H1 (cell line): ENCODE data around the gene INPP4B. TPM values are rescaled to one million over a fixed set of nuclear protein-coding genes. Genes with fewer than 3 reads are reported as not detected.

ENCODE experiments used
- CTCF ChIA-PET: fragments of 300-600 bp; sonication (Branson Sonifier 250); formaldehyde crosslinking; loops from one replicate; lab custom pipeline; 2021; ENCODE audit not compliant: partially characterized antibody; lab: Charles Lee
- POLR2A ChIA-PET: fragments of 300-600 bp; sonication (Branson Sonifier 250); formaldehyde crosslinking; loops from one replicate; lab custom pipeline; 2021; ENCODE audit warnings: inconsistent platforms; ENCODE audit not compliant: partially characterized antibody; lab: Charles Lee
- DNase-seq, 2 experiments: peaks; one replicate each; pipeline versions ENCODE4 v3.0.0 to v3.0.0-alpha.2; 2010 to 2022; ENCODE audit warnings: low spot score in 2 of 2, low read depth in 1 of 2, mixed read lengths in 1 of 2
- FAIRE-seq: peaks from 2 replicates; lab custom pipeline; 2011; peaks lifted over from hg19 to GRCh38; lab: Jason Lieb, UNC
- H2AFZ ChIP-seq: 2 replicates; pipeline ENCODE4 v1.8.1; 2012; ENCODE audit warnings: low read length, inconsistent platforms
- H2AK5ac ChIP-seq: 2 replicates; pipeline ENCODE4 v1.6.1; 2013; ENCODE audit warnings: low read depth, low read length
- H2BK120ac ChIP-seq: replicated peaks from 2 replicates; pipeline ENCODE3; 2013; ENCODE audit warnings: low read depth, low read length, inconsistent platforms
- H2BK12ac ChIP-seq: 2 replicates; pipeline ENCODE4 v1.6.1; 2013; ENCODE audit warnings: low read depth, low read length
- H2BK15ac ChIP-seq: 2 replicates; pipeline ENCODE4 v1.6.1; 2013; ENCODE audit warnings: low read length
- H2BK20ac ChIP-seq: 2 replicates; pipeline ENCODE4 v1.6.1; 2013; ENCODE audit warnings: low read length
- H2BK5ac ChIP-seq: 2 replicates; pipeline ENCODE4 v1.6.1; 2013; ENCODE audit warnings: low read depth, low read length
- H3K14ac ChIP-seq: 2 replicates; pipeline ENCODE4 v1.6.1; 2013; ENCODE audit warnings: inconsistent platforms; ENCODE audit not compliant: insufficient read length
- H3K18ac ChIP-seq: 2 replicates; pipeline ENCODE4 v1.6.1; 2013; ENCODE audit warnings: low read length; ENCODE audit errors: extremely low read depth
- H3K23ac ChIP-seq: 2 replicates; pipeline ENCODE4 v1.6.1; 2013; ENCODE audit warnings: inconsistent platforms; ENCODE audit not compliant: insufficient read length
- H3K23me2 ChIP-seq: 2 replicates; pipeline ENCODE4 v1.6.1; 2013; ENCODE audit warnings: low read depth, low read length
- H3K27ac ChIP-seq: 2 replicates; pipeline ENCODE4 v1.6.1; 2011; ENCODE audit warnings: low read depth, low read length, inconsistent platforms
- H3K27me3 ChIP-seq, 4 experiments: replicated peaks in 1 of 4; 1 replicate in 1 of 4; 2 replicates in 3 of 4; pipeline versions ENCODE4 v1.6.1 to v1.8.1; 2011 to 2013; ENCODE audit warnings: low read length in 3 of 4, mild to moderate bottlenecking in 3 of 4, inconsistent platforms in 2 of 4, mixed read lengths in 2 of 4, moderate library complexity in 1 of 4; ENCODE audit not compliant: control insufficient read depth in 3 of 4, insufficient read depth in 3 of 4; ENCODE audit errors: extremely low read depth in 1 of 4
- H3K36me3 ChIP-seq, 4 experiments: 2 replicates each; pipeline versions ENCODE4 v1.6.1 to v1.8.1; 2011 to 2013; ENCODE audit warnings: mild to moderate bottlenecking in 4 of 4, low read length in 3 of 4, moderate library complexity in 2 of 4, control low read depth in 1 of 4, inconsistent platforms in 1 of 4; ENCODE audit not compliant: insufficient read depth in 4 of 4, control insufficient read depth in 2 of 4
- H3K4ac ChIP-seq: replicated peaks from 2 replicates; pipeline ENCODE3; 2013; ENCODE audit warnings: low read length, low read depth, mixed read lengths, inconsistent platforms; ENCODE audit not compliant: insufficient read length
- H3K4me1 ChIP-seq, 4 experiments: replicated peaks in 1 of 4; 1 replicate in 1 of 4; 2 replicates in 3 of 4; pipeline versions ENCODE4 v1.6.1 to v1.8.1; 2011 to 2013; ENCODE audit warnings: low read length in 3 of 4, inconsistent platforms in 2 of 4, mixed read lengths in 1 of 4; ENCODE audit not compliant: insufficient read depth in 4 of 4, control insufficient read depth in 3 of 4
- H3K4me2 ChIP-seq, 2 experiments: 2 replicates each; pipeline versions ENCODE4 v1.6.1 to v1.8.1; 2011 to 2013; ENCODE audit warnings: low read depth in 2 of 2, low read length in 2 of 2, control low read depth in 1 of 2, inconsistent platforms in 1 of 2, mild to moderate bottlenecking in 1 of 2; ENCODE audit not compliant: insufficient read depth in 1 of 2
- H3K4me3 ChIP-seq, 4 experiments: fragments of 200-600, 300-600 bp in 1 of 4; sonication (generic), shearing (Covaris generic), sonication (Bioruptor Twin) in 1 of 4; 2 replicates each; pipeline versions ENCODE4 v1.5.1 to v1.8.1; 2011 to 2016; ENCODE audit warnings: low read length in 4 of 4, low read depth in 3 of 4, control low read depth in 2 of 4, inconsistent platforms in 2 of 4, mild to moderate bottlenecking in 2 of 4, mixed read lengths in 1 of 4, moderate library complexity in 1 of 4; ENCODE audit not compliant: insufficient read depth in 2 of 4; ENCODE audit errors: extremely low read depth in 1 of 4
- H3K56ac ChIP-seq: replicated peaks from 2 replicates; pipeline ENCODE3; 2013; ENCODE audit warnings: low read depth, mild to moderate bottlenecking, mixed read lengths, low read length, inconsistent platforms; ENCODE audit not compliant: insufficient read length
- H3K79me1 ChIP-seq: 2 replicates; pipeline ENCODE4 v1.6.1; 2013; ENCODE audit warnings: low read depth, low read length, control low read depth
- H3K79me2 ChIP-seq, 2 experiments: 2 replicates each; pipeline versions ENCODE4 v1.6.1 to v1.8.1; 2012 to 2013; ENCODE audit warnings: low read length in 2 of 2, mild to moderate bottlenecking in 2 of 2, inconsistent platforms in 1 of 2; ENCODE audit not compliant: insufficient read depth in 2 of 2, control insufficient read depth in 1 of 2
- H3K9ac ChIP-seq, 4 experiments: replicated peaks in 1 of 4; 1 replicate in 1 of 4; 2 replicates in 3 of 4; pipeline versions ENCODE4 v1.6.1 to v1.8.1; 2011 to 2013; ENCODE audit warnings: low read depth in 3 of 4, low read length in 3 of 4, control low read depth in 2 of 4, mild to moderate bottlenecking in 2 of 4, moderate library complexity in 2 of 4, inconsistent platforms in 1 of 4; ENCODE audit errors: extremely low read depth in 1 of 4
- H3K9me3 ChIP-seq, 2 experiments: 2 replicates each; pipeline versions ENCODE4 v1.6.1 to v1.8.1; 2012 to 2013; ENCODE audit warnings: mild to moderate bottlenecking in 2 of 2, moderate library complexity in 2 of 2, control low read depth in 1 of 2, inconsistent platforms in 1 of 2, low read depth in 1 of 2, low read length in 1 of 2, mixed read lengths in 1 of 2; ENCODE audit not compliant: insufficient read depth in 2 of 2
- H4K20me1 ChIP-seq, 2 experiments: replicated peaks in 1 of 2; 2 replicates each; pipeline versions ENCODE3 to v1.8.1; 2011 to 2013; ENCODE audit warnings: inconsistent platforms in 2 of 2, low read length in 2 of 2, mild to moderate bottlenecking in 1 of 2; ENCODE audit not compliant: insufficient read depth in 2 of 2, control insufficient read depth in 1 of 2
- H4K5ac ChIP-seq: 2 replicates; pipeline ENCODE4 v1.6.1; 2013; ENCODE audit warnings: low read length, low read depth, mixed read lengths, inconsistent platforms; ENCODE audit not compliant: insufficient read length
- H4K8ac ChIP-seq: 2 replicates; pipeline ENCODE4 v1.8.0; 2013; ENCODE audit warnings: mild to moderate bottlenecking, moderate library complexity, low read length, inconsistent platforms; ENCODE audit not compliant: insufficient read depth; ENCODE audit errors: extremely low read depth
- H4K91ac ChIP-seq: replicated peaks from 2 replicates; pipeline ENCODE3; 2013; ENCODE audit warnings: low read length, mixed read lengths, inconsistent platforms; ENCODE audit not compliant: insufficient read length
- CBX5 ChIP-seq: fragments of 300-800, 300-1000 bp; sonication (generic); IDR thresholded peaks from 2 replicates; pipeline ENCODE4 v1.7.1; 2016; ENCODE audit warnings: antibody characterized with exemption, low read length, low read depth
- CBX8 ChIP-seq: fragments of 300-800, 300-1000 bp; sonication (generic); IDR thresholded peaks from 2 replicates; pipeline ENCODE4 v1.7.1; 2016; ENCODE audit warnings: low read depth, low read length, borderline replicate concordance
- CEBPB ChIP-seq: IDR thresholded peaks from 2 replicates; pipeline ENCODE4 v1.6.1; 2012; ENCODE audit warnings: low read depth, low read length
- EZH2 ChIP-seq: fragments of 200-600 bp; sonication (generic); IDR thresholded peaks from 2 replicates; pipeline ENCODE4 v1.7.1; 2012; ENCODE audit warnings: low read depth, mild to moderate bottlenecking, moderate library complexity, low read length, inconsistent platforms; ENCODE audit not compliant: severe bottlenecking
- GABPA ChIP-seq: IDR thresholded peaks from 2 replicates; pipeline ENCODE4 v1.6.1; 2011; ENCODE audit warnings: mild to moderate bottlenecking, low read length, moderate library complexity, borderline replicate concordance; ENCODE audit not compliant: insufficient read depth
- KDM4A ChIP-seq: IDR thresholded peaks from one replicate; pipeline ENCODE4 v1.7.1; 2012; ENCODE audit warnings: low read depth, mild to moderate bottlenecking, moderate library complexity, low read length, inconsistent platforms; ENCODE audit not compliant: severe bottlenecking
- NANOG ChIP-seq: IDR thresholded peaks from 2 replicates; pipeline ENCODE4 v1.6.1; 2011; ENCODE audit warnings: low read length, low read depth, mild to moderate bottlenecking, inconsistent platforms; ENCODE audit not compliant: insufficient read depth, poor library complexity, severe bottlenecking
- POLR2AphosphoS5 ChIP-seq: IDR thresholded peaks from 2 replicates; pipeline ENCODE4 v1.6.1; 2011; ENCODE audit warnings: low read depth, low read length
- SP2 ChIP-seq: IDR thresholded peaks from 2 replicates; pipeline ENCODE4 v1.6.1; 2012; ENCODE audit warnings: mild to moderate bottlenecking, low read length, inconsistent platforms
- SP4 ChIP-seq: IDR thresholded peaks from 2 replicates; pipeline ENCODE4 v1.6.1; 2012; ENCODE audit warnings: low read length, inconsistent platforms
- TAF7 ChIP-seq: optimal IDR thresholded peaks from 2 replicates; pipeline ENCODE3; 2011; ENCODE audit warnings: low read depth, mild to moderate bottlenecking, inconsistent platforms, low read length, moderate library complexity, borderline replicate concordance
- WGBS, 2 experiments: shearing (Covaris generic) in 1 of 2; methylation state at CpG; one replicate each; pipeline versions ENCODE4 v1.1.6 to v1.1.7; 2013 to 2015; ENCODE audit warnings: low lambda C conversion rate in 2 of 2, mixed read lengths in 2 of 2, inconsistent platforms in 1 of 2, low coverage in 1 of 2, missing lambda C conversion rate in 1 of 2; ENCODE audit not compliant: insufficient replicate concordance in 2 of 2, insufficient coverage in 1 of 2, insufficient read length in 1 of 2; ENCODE audit errors: extremely low coverage in 1 of 2, missing lambda C conversion rate in 1 of 2; 5-methylcytosine and 5-hydroxymethylcytosine counted together
- polyA plus RNA-seq, 7 experiments: library from polyadenylated mRNA; depleted of rRNA in 3 of 7; stranded (reverse) in 5 of 7; unstranded in 2 of 7; fragments of >200 nt in 5 of 7; fragments of 200-250 nt in 2 of 7; gene quantifications; 1 replicate in 5 of 7; 2 replicates in 1 of 7; 4 replicates in 1 of 7; pipeline versions ENCODE4 v1.2.1 to v1.2.3, GENCODE V29; 2011 to 2013; ENCODE audit warnings: missing spikeins in 2 of 7, mixed read lengths in 2 of 7
- total RNA-seq: library from RNA; stranded (reverse); fragmentation: NEBNext Ultra II Directional; extraction: Animal tissue kit (Norgen Biotek cat#: 25700); gene quantifications from 2 replicates; pipeline ENCODE4 v1.2.1, GENCODE V29; 2021

INPP4B gene
- total and polyA plus RNA-seq, 2 of the 8 experiments (the other 6 are each of a cell fraction or from before 2014, with no cell fraction given), result 0.11 to 0.54 TPM

DNA sequence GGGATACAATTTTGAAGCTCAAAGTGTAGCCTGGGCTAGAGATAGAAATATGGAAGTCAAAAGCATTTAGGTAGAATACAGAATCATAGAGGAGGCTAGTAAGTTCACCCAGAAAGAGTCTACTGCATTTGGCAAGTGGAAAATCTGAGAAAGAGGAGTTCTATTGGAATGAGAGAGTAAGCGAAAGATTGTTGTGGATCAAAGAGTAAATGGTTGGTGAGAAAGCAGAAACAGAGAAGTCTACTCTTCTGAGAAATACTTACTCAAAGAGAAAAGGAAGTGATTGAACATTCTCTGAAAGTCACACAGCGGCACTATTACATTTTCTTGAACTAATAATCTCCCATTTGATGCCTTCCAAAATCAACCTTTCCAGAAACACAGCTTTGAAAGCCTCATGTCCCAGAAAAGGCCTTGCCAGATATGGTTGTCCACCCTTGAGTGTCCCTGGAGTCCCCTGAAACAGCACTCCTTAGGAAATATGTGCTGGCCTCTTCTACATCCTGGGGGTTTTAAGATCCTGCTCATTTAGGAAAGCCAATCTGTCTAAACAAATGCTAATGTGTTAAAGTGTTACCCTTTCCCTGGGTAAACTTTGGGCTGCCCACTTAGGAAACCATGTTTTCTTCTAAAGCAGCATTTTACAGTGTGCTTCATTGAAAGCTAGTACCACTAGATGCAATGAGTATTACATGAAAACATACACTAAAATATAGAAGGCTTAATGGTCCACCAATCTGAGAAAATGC is 132.6 kb downstream of the INPP4B start:
- no peak overlapping the region for H3K4ac ChIP-seq
- no peak overlapping the region for H2BK15ac ChIP-seq
- no peak overlapping the region for H3K14ac ChIP-seq
- no peak overlapping the region for H3K4me3 ChIP-seq
- WGBS, 2 experiments, result 87% methylated on average over 2 of the region's 2 CpGs; no CpG with 5 or more reads in 1 of the 2 experiments
- no peak overlapping the region for H4K5ac ChIP-seq
- CTCF ChIA-PET, result no interaction called here
- no peak overlapping the region for H3K23ac ChIP-seq
- H3K4me2 ChIP-seq, result no peak overlapping the region
- no peak for TF ChIP-seq SP4
- no peak for TF ChIP-seq CEBPB
- TF ChIP-seq KDM4A, result no peak
- TF ChIP-seq SP2, result no peak
- TF ChIP-seq TAF7, result no peak
- no peak for TF ChIP-seq CBX5
- TF ChIP-seq CBX8, result no peak
- TF ChIP-seq GABPA, result no peak
- peak; percentile 37 for TF ChIP-seq NANOG
- peak; percentile 61; the same call in 1 of the 2 replicates for TF ChIP-seq POLR2AphosphoS5
- TF ChIP-seq EZH2, result no peak
- TF ChIP-seq, all 59 proteins: peak for 2
- Histone ChIP-seq H3K23me2 (no peaks in the 10 kb centered on the region), H4K91ac (no peak overlapping the region), H3K27me3 (peaks cover 44 to 65% (median 50%) of the 10 kb centered on the region in 4 experiments), H2BK20ac (no peak overlapping the region), H2BK5ac (no peak overlapping the region), H3K4me1 (no peaks in the 10 kb centered on the region), H3K36me3 (no peaks in the 10 kb centered on the region), H3K18ac (no peak overlapping the region), H2AFZ (no peak overlapping the region), H3K56ac (no peak overlapping the region), H2BK12ac (no peak overlapping the region), H3K79me2 (no peaks in the 10 kb centered on the region), H3K9me3 (no peaks in the 10 kb centered on the region), H2BK120ac (no peak overlapping the region), H3K79me1 (no peaks in the 10 kb centered on the region), H3K27ac (no peak overlapping the region), H2AK5ac (no peak overlapping the region), H3K9ac (no peak overlapping the region), H4K20me1 (no peaks in the 10 kb centered on the region), H4K8ac (no peak overlapping the region)
- no peak for DNase-seq
- POLR2A ChIA-PET, result no interaction called here
- FAIRE-seq, result no peak
